Esophagus muscularis mucosa (tissue), 4 donors: ENCODE data around the gene ETFA.

Experiments used
- EP300 ChIP-seq: sonication (generic); formaldehyde crosslinking; IDR thresholded peaks from one replicate; pipeline ENCODE4 v1.6.1; 2017; ENCODE audit warnings: antibody characterized with exemption
- POLR2A ChIP-seq: fragments of 450-650 bp; IDR thresholded peaks from one replicate; pipeline ENCODE4 v1.6.1; 2017; ENCODE audit warnings: antibody characterized with exemption, moderate library complexity, mild to moderate bottlenecking, low read depth
- POLR2AphosphoS5 ChIP-seq, 2 donors: sonication (generic); formaldehyde crosslinking; IDR thresholded peaks; one replicate each; pipeline ENCODE4 v1.6.1; 2017; ENCODE audit warnings: antibody characterized with exemption in 2 of 2
- TF ChIP-seq, protein P1 (sequence below), 3 experiments: fragments of 200-600 bp in 2 of 3; fragments of 450-650 bp in 1 of 3; sonication (generic) in 2 of 3; IDR thresholded peaks; one replicate each; pipeline ENCODE4 v1.5.1; 2017 to 2019; ENCODE audit warnings: antibody characterized with exemption in 3 of 3, mild to moderate bottlenecking in 2 of 3, moderate library complexity in 1 of 3

- TF ChIP-seq, protein P1, sequence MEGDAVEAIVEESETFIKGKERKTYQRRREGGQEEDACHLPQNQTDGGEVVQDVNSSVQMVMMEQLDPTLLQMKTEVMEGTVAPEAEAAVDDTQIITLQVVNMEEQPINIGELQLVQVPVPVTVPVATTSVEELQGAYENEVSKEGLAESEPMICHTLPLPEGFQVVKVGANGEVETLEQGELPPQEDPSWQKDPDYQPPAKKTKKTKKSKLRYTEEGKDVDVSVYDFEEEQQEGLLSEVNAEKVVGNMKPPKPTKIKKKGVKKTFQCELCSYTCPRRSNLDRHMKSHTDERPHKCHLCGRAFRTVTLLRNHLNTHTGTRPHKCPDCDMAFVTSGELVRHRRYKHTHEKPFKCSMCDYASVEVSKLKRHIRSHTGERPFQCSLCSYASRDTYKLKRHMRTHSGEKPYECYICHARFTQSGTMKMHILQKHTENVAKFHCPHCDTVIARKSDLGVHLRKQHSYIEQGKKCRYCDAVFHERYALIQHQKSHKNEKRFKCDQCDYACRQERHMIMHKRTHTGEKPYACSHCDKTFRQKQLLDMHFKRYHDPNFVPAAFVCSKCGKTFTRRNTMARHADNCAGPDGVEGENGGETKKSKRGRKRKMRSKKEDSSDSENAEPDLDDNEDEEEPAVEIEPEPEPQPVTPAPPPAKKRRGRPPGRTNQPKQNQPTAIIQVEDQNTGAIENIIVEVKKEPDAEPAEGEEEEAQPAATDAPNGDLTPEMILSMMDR (IDR thresholded peaks at IDR 0.05), result no peak
- no peak for TF ChIP-seq POLR2A
- TF ChIP-seq POLR2AphosphoS5 (IDR thresholded peaks at IDR 0.05), result no peak
- no peak for TF ChIP-seq EP300
Measured at GRCh38 chr15:76195506-76196268, 115.6 kb downstream of the ETFA start.
